ENCODE measurements around the gene NCMAP. TPM values are rescaled to one million over a fixed set of nuclear protein-coding genes. Genes with fewer than 3 reads are reported as not detected.

The NCMAP gene
- total RNA-seq, 2 donors from 2014 or later: 0.72 to 2.7 TPM

- Histone ChIP-seq H3K9ac (ENCODE audit: low read depth in 2 of 2, low read length in 2 of 2) (no peak overlapping the region), H3K4me1 (no peaks in the 10 kb centered on the region), H3K4me3 (no peak overlapping the region), H3K27ac (no peak overlapping the region), H3K36me3 (peaks cover 53% of the 10 kb centered on the region), H3K27me3 (no peaks in the 10 kb centered on the region), H3K9me3 (no peaks in the 10 kb centered on the region)
- no peak for DNase-seq
- no peak for TF ChIP-seq CTCF (IDR thresholded peaks at IDR 0.05)
- intact Hi-C loops (cut with DNase I): no loop called here
Measured at GRCh38 chr1:24652382-24652781, 96.5 kb downstream of the NCMAP start.

GRCh38 chr1:24654010-24654409 is 98.1 kb downstream of the NCMAP start:
- Histone ChIP-seq H3K36me3 (peaks cover 59% of the 10 kb centered on the region), H3K27me3 (no peaks in the 10 kb centered on the region), H3K9ac (ENCODE audit: low read depth in 2 of 2, low read length in 2 of 2) (no peak overlapping the region), H3K27ac (no peak overlapping the region), H3K4me3 (no peak overlapping the region), H3K4me1 (no peaks in the 10 kb centered on the region), H3K9me3 (no peaks in the 10 kb centered on the region)
- DNase-seq: no peak
- TF ChIP-seq CTCF (IDR thresholded peaks at IDR 0.05): no peak
- intact Hi-C loops (cut with DNase I): no loop called here

GRCh38 chr1:24656046-24656445 is 100.2 kb downstream of the NCMAP start:
- H3K36me3 ChIP-seq: peaks cover 43% of the 10 kb centered on the region
- H3K9ac ChIP-seq (ENCODE audit: low read depth in 2 of 2, low read length in 2 of 2): no peak overlapping the region
- no peaks in the 10 kb centered on the region for H3K27me3 ChIP-seq
- TF ChIP-seq CTCF (IDR thresholded peaks at IDR 0.05): no peak
- no peak overlapping the region for H3K27ac ChIP-seq
- intact Hi-C loops (cut with DNase I): no loop called here
- DNase-seq: no peak
- H3K4me3 ChIP-seq: no peak overlapping the region
- H3K9me3 ChIP-seq: no peaks in the 10 kb centered on the region
- H3K4me1 ChIP-seq: no peaks in the 10 kb centered on the region

- DNase-seq: no peak
- intact Hi-C loops (cut with DNase I): no loop called here
- Histone ChIP-seq H3K27ac (no peak overlapping the region), H3K9ac (ENCODE audit: low read depth in 2 of 2, low read length in 2 of 2) (no peak overlapping the region), H3K27me3 (no peaks in the 10 kb centered on the region), H3K9me3 (no peaks in the 10 kb centered on the region), H3K36me3 (peaks cover 36% of the 10 kb centered on the region), H3K4me3 (no peak overlapping the region), H3K4me1 (no peaks in the 10 kb centered on the region)
- no peak for TF ChIP-seq CTCF (IDR thresholded peaks at IDR 0.05)
Measured at GRCh38 chr1:24657781-24658180, 101.9 kb downstream of the NCMAP start.

Other genes starting within 250 kb of the NCMAP start
- gene GRHL3, start 236.7 kb upstream of the NCMAP start, total RNA-seq: 1 to 10 TPM in 1 of 2 donors, under 1 TPM in 1; 0.64 to 1.5 TPM
- 10 to 100 TPM; 13.6 to 18.4 TPM for gene STPG1, start 142.3 kb upstream of the NCMAP start, total RNA-seq
- 10 to 100 TPM; 41.3 to 45.2 TPM for gene NIPAL3, start 140.3 kb upstream of the NCMAP start, total RNA-seq
- gene RCAN3, start 53.3 kb upstream of the NCMAP start, total RNA-seq: 10 to 100 TPM; 12.6 to 15.1 TPM
- gene SRRM1, start 87.2 kb downstream of the NCMAP start, total RNA-seq: 100 to 1,000 TPM; 110 to 147 TPM
- 10 to 100 TPM; 38.0 to 84.8 TPM for gene CLIC4, start 189.4 kb downstream of the NCMAP start, total RNA-seq